GM12878 (cell line): ENCODE measurements around the gene FMR1. TPM values are rescaled to one million over a fixed set of nuclear protein-coding genes. Genes with fewer than 3 reads are reported as not detected.

Experiments used
- ATAC-seq: fragments of 200-7000 bp; cut with Tn5 transposase; 3 replicates; pipeline ENCODE4 v1.9.1; 2020; ENCODE audit warnings: mild to moderate bottlenecking, moderate library complexity
- BruUV-seq: library from RNA; stranded (reverse); fragments of 400-500 nt; replicated peaks from 2 replicates; lab custom pipeline; 2021; lab: Mats Ljungman, UMichigan
- CTCF ChIA-PET: fragments of 300-600 bp; sonication (Branson Sonifier 250); formaldehyde crosslinking; extraction: SDS; loops from one replicate; lab custom pipeline; 2021; ENCODE audit warnings: inconsistent platforms; lab: Yijun Ruan, JAX
- POLR2A ChIA-PET: fragments of 350-600 bp; formaldehyde crosslinking; extraction: SDS; loops from one replicate; lab custom pipeline; 2021; ENCODE audit warnings: inconsistent platforms; lab: Charles Lee
- RAD21 ChIA-PET: fragments of 300-600 bp; sonication (Branson Sonifier 250); formaldehyde crosslinking; loops from one replicate; lab custom pipeline; 2023; ENCODE audit warnings: antibody characterized with exemption; ENCODE audit not compliant: unreplicated experiment; lab: Charles Lee
- SMC1A ChIA-PET: fragments of 300-600 bp; sonication (Branson Sonifier 250); formaldehyde crosslinking; loops from one replicate; lab custom pipeline; 2023; ENCODE audit not compliant: unreplicated experiment, uncharacterized antibody; lab: Charles Lee
- DNase-seq: peaks from one replicate; pipeline ENCODE4 v3.0.0-alpha.2; 2011; ENCODE audit warnings: low read depth, low spot score
- FAIRE-seq: peaks from 3 replicates; lab custom pipeline; 2011; peaks lifted over from hg19 to GRCh38; lab: Jason Lieb, UNC
- H2AFZ ChIP-seq: 2 replicates; pipeline ENCODE4 v1.6.0; 2011; ENCODE audit warnings: low read depth, low read length, control low read depth; ENCODE audit not compliant: control insufficient read depth
- H3K27ac ChIP-seq: 2 replicates; pipeline ENCODE4 v1.5.1; 2011; ENCODE audit warnings: control low read depth; ENCODE audit not compliant: control insufficient read depth, insufficient read depth
- H3K27me3 ChIP-seq, 2 experiments: replicated peaks in 1 of 2; 2 replicates each; pipeline versions ENCODE4 v1.6.0 to v1.6.1; 2011; ENCODE audit warnings: low read length in 1 of 2; ENCODE audit not compliant: control insufficient read depth in 2 of 2, insufficient read depth in 2 of 2
- H3K36me3 ChIP-seq, 2 experiments: 2 replicates each; pipeline ENCODE4 v1.5.1; 2011; ENCODE audit warnings: low read length in 1 of 2; ENCODE audit not compliant: control insufficient read depth in 2 of 2, insufficient read depth in 2 of 2
- H3K4me1 ChIP-seq: 2 replicates; pipeline ENCODE4 v1.6.1; 2011; ENCODE audit warnings: mild to moderate bottlenecking, low read length, moderate library complexity, mixed read lengths; ENCODE audit not compliant: control insufficient read depth, insufficient read depth
- H3K4me2 ChIP-seq: 2 replicates; pipeline ENCODE4 v1.6.0; 2011; ENCODE audit warnings: control low read depth; ENCODE audit not compliant: control insufficient read depth, insufficient read depth
- H3K4me3 ChIP-seq: fragments of 200-600 bp; sonication (generic); 2 replicates; pipeline ENCODE4 v1.5.1; 2016
- H3K79me2 ChIP-seq: 2 replicates; pipeline ENCODE4 v1.6.0; 2011; ENCODE audit warnings: low read length; ENCODE audit not compliant: control insufficient read depth, insufficient read depth
- H3K9ac ChIP-seq: 2 replicates; pipeline ENCODE4 v1.8.0; 2011; ENCODE audit warnings: low read length, control low read depth, mixed read lengths; ENCODE audit not compliant: control insufficient read depth, insufficient read depth
- H3K9me3 ChIP-seq: replicated peaks from 3 replicates; pipeline ENCODE4 v1.5.1; 2011; ENCODE audit warnings: mild to moderate bottlenecking, low read length; ENCODE audit not compliant: control insufficient read depth, insufficient read depth
- H4K20me1 ChIP-seq: 2 replicates; pipeline ENCODE4 v1.6.0; 2011; ENCODE audit not compliant: control insufficient read depth, insufficient read depth
- ASH2L ChIP-seq: fragments of 300-600, 200-600 bp; sonication (generic); IDR thresholded peaks from 2 replicates; pipeline ENCODE4 v1.6.1; 2017; ENCODE audit warnings: low read depth, mild to moderate bottlenecking, borderline replicate concordance
- ETV6 ChIP-seq, 2 experiments: fragments of 450-650 bp in 1 of 2; IDR thresholded peaks in 1 of 2; conservative IDR thresholded peaks in 1 of 2; 2 replicates each; pipeline ENCODE4 v1.6.1; 2014; ENCODE audit warnings: antibody characterized with exemption in 1 of 2, borderline replicate concordance in 1 of 2, low read depth in 1 of 2, mild to moderate bottlenecking in 1 of 2, moderate library complexity in 1 of 2
- HDAC6 ChIP-seq: fragments of 200-600 bp; sonication (generic); IDR thresholded peaks from one replicate; pipeline ENCODE4 v1.8.0; 2017; ENCODE audit warnings: antibody characterized with exemption; ENCODE audit not compliant: unreplicated experiment
- KAT2A ChIP-seq: conservative IDR thresholded peaks from 2 replicates; pipeline ENCODE4 v1.6.1; 2011; ENCODE audit warnings: low read depth, low read length; ENCODE audit not compliant: control insufficient read depth
- MTA3 ChIP-seq: IDR thresholded peaks from 2 replicates; pipeline ENCODE4 v1.6.1; 2012; ENCODE audit warnings: low read length, inconsistent platforms, borderline replicate concordance
- PML ChIP-seq: IDR thresholded peaks from 2 replicates; pipeline ENCODE4 v1.6.1; 2012; ENCODE audit warnings: low read length, inconsistent platforms
- TCF7 ChIP-seq: IDR thresholded peaks from 2 replicates; pipeline ENCODE4 v1.6.1; 2014; ENCODE audit warnings: antibody characterized with exemption, borderline replicate concordance
- WGBS: methylation state at CpG from one replicate; pipeline ENCODE4 v1.1.6; 2016; ENCODE audit warnings: low lambda C conversion rate; ENCODE audit not compliant: insufficient replicate concordance, insufficient coverage; ENCODE audit errors: missing lambda C conversion rate; 5-methylcytosine and 5-hydroxymethylcytosine counted together
- in situ Hi-C: fragments of 300-500 bp; cut with MboI; formaldehyde crosslinking; loops from 9 replicates; pipeline ENCODE4 v1.14.3; 2018; ENCODE audit warnings: mixed read lengths
- intact Hi-C: fragments of 100-400 bp; cut with micrococcal nuclease; formaldehyde crosslinking; loops from one replicate; pipeline ENCODE4 v1.14.2; 2022; ENCODE audit not compliant: unreplicated experiment
- polyA plus RNA-seq, 11 experiments: library from polyadenylated mRNA; depleted of rRNA in 4 of 11; unstranded in 6 of 11; stranded (reverse) in 5 of 11; fragments of >200 nt; fragmentation: Nextera tagmentation in 4 of 11; fragmentation: Illumina TruSeq in 1 of 11; extraction: Ambion mirVana in 4 of 11; extraction: Trizol in 1 of 11; gene quantifications; 1 replicate in 1 of 11; 2 replicates in 10 of 11; pipeline versions ENCODE4 v1.2.1 to v1.2.3, GENCODE V29; 2011 to 2016; ENCODE audit warnings: inconsistent platforms in 2 of 11, missing spikeins in 2 of 11, low read depth in 1 of 11
- total RNA-seq, 4 experiments: library from RNA; depleted of rRNA in 3 of 4; stranded (reverse); fragments of >200 nt in 3 of 4; fragmentation: Illumina TruSeq in 1 of 4; extraction: Trizol in 1 of 4; gene quantifications; 2 replicates each; pipeline versions ENCODE4 v1.2.1 to v1.2.3, GENCODE V29; 2013 to 2021
- TF ChIP-seq, protein P1 (sequence below): IDR thresholded peaks from 2 replicates; pipeline ENCODE4 v1.6.1; 2012; ENCODE audit warnings: mild to moderate bottlenecking, low read depth, low read length
- TF ChIP-seq, protein P2 (sequence below): IDR thresholded peaks from 2 replicates; pipeline ENCODE4 v1.6.1; 2012; ENCODE audit warnings: low read depth, low read length, improper control_type of control experiment

The FMR1 gene
- total and polyA plus RNA-seq, 10 of the 15 experiments (the other 5 are each of a cell fraction or from before 2014, with no cell fraction given): 7.9 to 37.5 (median 19.3) TPM

DNA sequence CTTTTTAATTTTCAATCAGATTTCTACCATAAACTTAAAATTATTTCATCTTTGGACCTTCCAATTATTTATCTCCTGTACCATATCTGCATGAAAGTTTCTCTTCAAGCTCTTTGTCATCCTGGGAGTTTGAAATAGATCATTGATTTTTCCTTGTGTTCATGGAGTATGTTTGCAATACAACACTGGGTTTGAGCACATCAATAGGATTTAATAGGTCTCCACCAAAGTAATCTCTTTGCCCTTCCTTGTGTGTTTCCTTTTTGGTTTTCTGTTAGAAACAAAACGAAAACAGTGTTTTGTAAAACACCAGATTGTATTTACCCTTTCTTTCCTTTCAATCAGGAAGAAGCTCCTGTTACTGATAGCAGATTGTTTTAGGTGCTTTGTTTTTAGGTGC is 11.9 kb downstream of the FMR1 start:
- no peak for TF ChIP-seq KAT2A
- TF ChIP-seq MTA3: no peak
- no peak for TF ChIP-seq PML
- TF ChIP-seq ASH2L: no peak
- no peak for TF ChIP-seq ETV6 (conservative IDR thresholded peaks at IDR 0.05 in 1 of 2, IDR thresholded peaks at IDR 0.05 in 1 of 2; ENCODE audit: borderline replicate concordance in 1 of 2, low read depth in 1 of 2)
- TF ChIP-seq TCF7: no peak
- no peak for TF ChIP-seq HDAC6
- TF ChIP-seq, protein P1, sequence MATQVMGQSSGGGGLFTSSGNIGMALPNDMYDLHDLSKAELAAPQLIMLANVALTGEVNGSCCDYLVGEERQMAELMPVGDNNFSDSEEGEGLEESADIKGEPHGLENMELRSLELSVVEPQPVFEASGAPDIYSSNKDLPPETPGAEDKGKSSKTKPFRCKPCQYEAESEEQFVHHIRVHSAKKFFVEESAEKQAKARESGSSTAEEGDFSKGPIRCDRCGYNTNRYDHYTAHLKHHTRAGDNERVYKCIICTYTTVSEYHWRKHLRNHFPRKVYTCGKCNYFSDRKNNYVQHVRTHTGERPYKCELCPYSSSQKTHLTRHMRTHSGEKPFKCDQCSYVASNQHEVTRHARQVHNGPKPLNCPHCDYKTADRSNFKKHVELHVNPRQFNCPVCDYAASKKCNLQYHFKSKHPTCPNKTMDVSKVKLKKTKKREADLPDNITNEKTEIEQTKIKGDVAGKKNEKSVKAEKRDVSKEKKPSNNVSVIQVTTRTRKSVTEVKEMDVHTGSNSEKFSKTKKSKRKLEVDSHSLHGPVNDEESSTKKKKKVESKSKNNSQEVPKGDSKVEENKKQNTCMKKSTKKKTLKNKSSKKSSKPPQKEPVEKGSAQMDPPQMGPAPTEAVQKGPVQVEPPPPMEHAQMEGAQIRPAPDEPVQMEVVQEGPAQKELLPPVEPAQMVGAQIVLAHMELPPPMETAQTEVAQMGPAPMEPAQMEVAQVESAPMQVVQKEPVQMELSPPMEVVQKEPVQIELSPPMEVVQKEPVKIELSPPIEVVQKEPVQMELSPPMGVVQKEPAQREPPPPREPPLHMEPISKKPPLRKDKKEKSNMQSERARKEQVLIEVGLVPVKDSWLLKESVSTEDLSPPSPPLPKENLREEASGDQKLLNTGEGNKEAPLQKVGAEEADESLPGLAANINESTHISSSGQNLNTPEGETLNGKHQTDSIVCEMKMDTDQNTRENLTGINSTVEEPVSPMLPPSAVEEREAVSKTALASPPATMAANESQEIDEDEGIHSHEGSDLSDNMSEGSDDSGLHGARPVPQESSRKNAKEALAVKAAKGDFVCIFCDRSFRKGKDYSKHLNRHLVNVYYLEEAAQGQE: no peak
- TF ChIP-seq, protein P2, sequence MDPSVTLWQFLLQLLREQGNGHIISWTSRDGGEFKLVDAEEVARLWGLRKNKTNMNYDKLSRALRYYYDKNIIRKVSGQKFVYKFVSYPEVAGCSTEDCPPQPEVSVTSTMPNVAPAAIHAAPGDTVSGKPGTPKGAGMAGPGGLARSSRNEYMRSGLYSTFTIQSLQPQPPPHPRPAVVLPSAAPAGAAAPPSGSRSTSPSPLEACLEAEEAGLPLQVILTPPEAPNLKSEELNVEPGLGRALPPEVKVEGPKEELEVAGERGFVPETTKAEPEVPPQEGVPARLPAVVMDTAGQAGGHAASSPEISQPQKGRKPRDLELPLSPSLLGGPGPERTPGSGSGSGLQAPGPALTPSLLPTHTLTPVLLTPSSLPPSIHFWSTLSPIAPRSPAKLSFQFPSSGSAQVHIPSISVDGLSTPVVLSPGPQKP: no peak
- no peak overlapping the region for H3K9ac ChIP-seq
- H4K20me1 ChIP-seq: no peaks in the 10 kb centered on the region
- ChIA-PET CTCF (no interaction called here), POLR2A (no interaction called here), SMC1A (interaction anchor here (1.0 to 1.5 kb wide), 2 partner anchors 8 to 9 kb away, joined by 3 to 4 read pairs; no protein-coding TSS in a partner anchor), RAD21 (no interaction called here)
- no peak overlapping the region for H3K4me2 ChIP-seq
- no peaks in the 10 kb centered on the region for H3K9me3 ChIP-seq
- no peak overlapping the region for H3K27ac ChIP-seq
- H3K79me2 ChIP-seq: peaks cover 9% of the 10 kb centered on the region
- no peaks in the 10 kb centered on the region; a peak in 1 of 4 replicates for H3K36me3 ChIP-seq
- no peak overlapping the region for H2AFZ ChIP-seq
- 0% methylated on average over 1 of the region's 1 CpG for WGBS
- ATAC-seq (no peak), FAIRE-seq (no peak), DNase-seq (no peak)
- H3K4me3 ChIP-seq: no peak overlapping the region
- intact Hi-C loops: no loop called here
- H3K4me1 ChIP-seq: no peaks in the 10 kb centered on the region
- in situ Hi-C loops: loop anchor here (10.0 kb wide), 1 partner anchor 461 kb away; no protein-coding TSS in a partner anchor
- BruUV-seq: no TSS peak
- no peaks in the 10 kb centered on the region for H3K27me3 ChIP-seq
